GM19099 (cell line): ENCODE results near the gene PBX4.

ENCODE experiments used
- POLR2A ChIP-seq: IDR thresholded peaks from 3 replicates; pipeline ENCODE4 v1.6.1; 2011; ENCODE audit warnings: low read depth; ENCODE audit not compliant: insufficient read length; ENCODE audit errors: extremely low read depth

The PBX4 gene

GRCh38 chr19:19527371-19527656 is 91.2 kb downstream of the PBX4 start:
- TF ChIP-seq POLR2A = no peak

GRCh38 chr19:19526581-19527370 is 91.7 kb downstream of the PBX4 start:
- no peak for TF ChIP-seq POLR2A

GRCh38 chr19:19525611-19526380 is 92.7 kb downstream of the PBX4 start:
- TF ChIP-seq POLR2A = no peak

- TF ChIP-seq POLR2A = no peak
These were observed 94.4 kb downstream of the PBX4 start for GRCh38 chr19:19524053-19524452.

- TF ChIP-seq POLR2A = no peak
These were observed 95.3 kb downstream of the PBX4 start for GRCh38 chr19:19523177-19523576.

- TF ChIP-seq POLR2A = no peak
These were observed 97.5 kb downstream of the PBX4 start for GRCh38 chr19:19520989-19521388.

- TF ChIP-seq POLR2A = no peak
These were observed 101.3 kb downstream of the PBX4 start for GRCh38 chr19:19517235-19517619.

GRCh38 chr19:19515642-19516519 is 102.6 kb downstream of the PBX4 start, which contains the start of gene NDUFA13:
Gene NDUFA13 (plus strand): TSS chr19:19516225. CDS start chr19:19516239, 14 bp downstream.
- peak; percentile 92 for TF ChIP-seq POLR2A

GRCh38 chr19:19514881-19515641 is 103.4 kb downstream of the PBX4 start, which contains the start of gene TSSK6:
Gene TSSK6 (minus strand): TSS chr19:19515548. CDS start chr19:19515427, 121 bp downstream.
- TF ChIP-seq POLR2A = no peak

GRCh38 chr19:19514215-19514657 is 104.3 kb downstream of the PBX4 start:
- TF ChIP-seq POLR2A = no peak

- no peak for TF ChIP-seq POLR2A
These were observed 104.8 kb downstream of the PBX4 start for GRCh38 chr19:19513682-19514081.
